K562 (cell line): Measurements from ENCODE around the gene ST6GALNAC3. TPM values are rescaled to one million over a fixed set of nuclear protein-coding genes. Genes with fewer than 3 reads are reported as not detected.

ENCODE experiments used
- ATAC-seq: fragments of 200-7000 bp; cut with Tn5 transposase; 3 replicates; pipeline ENCODE4 v1.9.1; 2020; ENCODE audit warnings: moderate library complexity
- BruUV-seq: library from RNA; stranded (reverse); fragments of 400-500 nt; replicated peaks from 2 replicates; lab custom pipeline; 2021; lab: Mats Ljungman, UMichigan
- CTCF ChIA-PET: fragments of 300-600 bp; formaldehyde crosslinking; extraction: SDS; loops from one replicate; lab custom pipeline; 2021; ENCODE audit warnings: low intra/inter-chr PET ratio; lab: Yijun Ruan, JAX
- POLR2A ChIA-PET: fragments of 300-600, 350-650 bp; sonication (Branson Sonifier 250); formaldehyde crosslinking; extraction: SDS; loops from one replicate; lab custom pipeline; 2021; ENCODE audit warnings: antibody characterized with exemption, inconsistent platforms; lab: Yijun Ruan, JAX
- DNase-seq, 4 experiments: peaks; one replicate each; pipeline versions ENCODE4 v3.0.0 to v3.0.0-alpha.2; 2011 to 2018; ENCODE audit warnings: low spot score in 3 of 4, mixed read lengths in 3 of 4; ENCODE audit errors: extremely low read depth in 1 of 4
- FAIRE-seq: peaks from 2 replicates; lab custom pipeline; 2011; peaks lifted over from hg19 to GRCh38; lab: Jason Lieb, UNC
- H2AFZ ChIP-seq: 2 replicates; pipeline ENCODE4 v1.6.0; 2011; ENCODE audit warnings: low read depth, low read length, control low read depth, inconsistent platforms
- H3K27ac ChIP-seq: fragments of 200-600 bp; 3 replicates; pipeline ENCODE4 v1.8.0; 2011; ENCODE audit warnings: low read depth, mild to moderate bottlenecking, control low read depth, inconsistent platforms, low read length, moderate library complexity, mixed read lengths; ENCODE audit errors: extremely low read depth
- H3K27me3 ChIP-seq, 2 experiments: fragments of 300-600 bp in 1 of 2; 2 replicates in 1 of 2; 3 replicates in 1 of 2; pipeline versions ENCODE4 v1.6.0 to v1.8.0; 2011; ENCODE audit warnings: inconsistent platforms in 2 of 2, low read length in 2 of 2, mild to moderate bottlenecking in 1 of 2, mixed read lengths in 1 of 2, moderate library complexity in 1 of 2; ENCODE audit not compliant: control insufficient read depth in 2 of 2, insufficient read depth in 2 of 2
- H3K36me3 ChIP-seq: fragments of 300-600 bp; 3 replicates; pipeline ENCODE4 v1.8.0; 2011; ENCODE audit warnings: mild to moderate bottlenecking, low read length, inconsistent platforms; ENCODE audit not compliant: control insufficient read depth, insufficient read depth
- H3K4me1 ChIP-seq, 2 experiments: fragments of 200-600 bp in 1 of 2; replicated peaks in 1 of 2; 2 replicates in 1 of 2; 3 replicates in 1 of 2; pipeline versions ENCODE4 v1.5.1 to v1.8.0; 2011; ENCODE audit warnings: inconsistent platforms in 2 of 2, low read length in 2 of 2, mild to moderate bottlenecking in 1 of 2, mixed read lengths in 1 of 2, moderate library complexity in 1 of 2; ENCODE audit not compliant: control insufficient read depth in 2 of 2, insufficient read depth in 2 of 2
- H3K4me2 ChIP-seq: 2 replicates; pipeline ENCODE4 v1.6.1; 2011; ENCODE audit warnings: low read length, control low read depth, inconsistent platforms, mixed read lengths; ENCODE audit not compliant: insufficient read depth
- H3K4me3 ChIP-seq: fragments of 200-600 bp; sonication (generic), shearing (Covaris generic); 2 replicates; pipeline ENCODE4 v1.5.1; 2016; ENCODE audit warnings: control low read depth, inconsistent platforms
- H3K79me2 ChIP-seq: fragments of 200-600 bp; 3 replicates; pipeline ENCODE4 v1.8.0; 2011; ENCODE audit warnings: low read length, inconsistent platforms; ENCODE audit not compliant: control insufficient read depth, insufficient read depth
- H3K9ac ChIP-seq, 2 experiments: 2 replicates each; pipeline versions ENCODE4 v1.6.0 to v1.6.1; 2011; ENCODE audit warnings: low read depth in 2 of 2, low read length in 2 of 2, control low read depth in 1 of 2, inconsistent platforms in 1 of 2, mild to moderate bottlenecking in 1 of 2, mixed read lengths in 1 of 2; ENCODE audit not compliant: insufficient read depth in 1 of 2
- H3K9me1 ChIP-seq: one replicate; pipeline ENCODE4 v1.6.0; 2011; ENCODE audit warnings: inconsistent platforms, mild to moderate bottlenecking, low read length, moderate library complexity; ENCODE audit not compliant: control insufficient read depth, insufficient read depth
- H3K9me3 ChIP-seq: replicated peaks from 2 replicates; pipeline ENCODE4 v1.5.1; 2011; ENCODE audit warnings: low read depth, low read length, inconsistent platforms; ENCODE audit not compliant: control insufficient read depth, insufficient read depth
- H4K20me1 ChIP-seq: replicated peaks from 2 replicates; pipeline ENCODE4 v1.6.1; 2011; ENCODE audit warnings: low read length, inconsistent platforms, mixed read lengths; ENCODE audit not compliant: control insufficient read depth, insufficient read depth
- BRD9 ChIP-seq: fragments of 450-650 bp; IDR thresholded peaks from 2 replicates; pipeline ENCODE4 v1.6.1; 2018; ENCODE audit warnings: low read depth; ENCODE audit not compliant: partially characterized antibody
- BRF1 ChIP-seq: IDR thresholded peaks from 3 replicates; pipeline ENCODE4 v1.6.1; 2011; ENCODE audit warnings: borderline replicate concordance, mild to moderate bottlenecking; ENCODE audit not compliant: insufficient read length; ENCODE audit errors: extremely low read depth
- HNRNPLL ChIP-seq: fragments of 200-400 bp; formaldehyde crosslinking; IDR thresholded peaks from 2 replicates; pipeline ENCODE4 v1.6.1; 2017; ENCODE audit warnings: low read length, low read depth, mild to moderate bottlenecking; ENCODE audit not compliant: poor library complexity, severe bottlenecking
- ILK ChIP-seq: fragments of 450-650 bp; IDR thresholded peaks from 2 replicates; pipeline ENCODE4 v1.6.1; 2016; ENCODE audit warnings: missing genetic modification characterization, low read depth, mild to moderate bottlenecking, missing compliant biosample characterization, moderate library complexity, borderline replicate concordance
- SMAD3 ChIP-seq: fragments of 450-650 bp; formaldehyde crosslinking; conservative IDR thresholded peaks from 2 replicates; pipeline ENCODE4 v1.4.0; 2020; ENCODE audit warnings: mild to moderate bottlenecking
- STAT5B ChIP-seq: fragments of 250-450 bp; sonication (Bioruptor Pico); IDR thresholded peaks from 2 replicates; pipeline ENCODE4 v1.8.0; 2021; ENCODE audit warnings: mild to moderate bottlenecking, inconsistent platforms
- ZNF232 ChIP-seq: sonication (generic); formaldehyde crosslinking; IDR thresholded peaks from 2 replicates; pipeline ENCODE4 v1.8.0; 2022; ENCODE audit warnings: mild to moderate bottlenecking, missing genetic modification reagents
- ZNF644 ChIP-seq: fragments of 200-800 bp; sonication (Bioruptor generic); IDR thresholded peaks from 2 replicates; pipeline ENCODE4 v1.6.1; 2016; ENCODE audit warnings: low read depth, missing genetic modification characterization, missing compliant biosample characterization
- ZNF764 ChIP-seq: fragments of 250-450 bp; sonication (Bioruptor Pico); IDR thresholded peaks from 2 replicates; pipeline ENCODE4 v1.4.0; 2020; ENCODE audit warnings: low read depth, mild to moderate bottlenecking, moderate library complexity
- WGBS: fragments of 100-300 bp; shearing (Covaris generic); methylation state at CpG from one replicate; pipeline ENCODE4 v1.1.6; 2016; ENCODE audit warnings: low coverage, mixed read lengths; ENCODE audit not compliant: insufficient coverage; ENCODE audit errors: missing lambda C conversion rate; 5-methylcytosine and 5-hydroxymethylcytosine counted together
- in situ Hi-C: fragments of 300-500 bp; cut with MboI; formaldehyde crosslinking; loops from 4 replicates; pipeline ENCODE4 v1.15.0; 2018; ENCODE audit warnings: inconsistent platforms, mixed read lengths
- intact Hi-C: fragments of 100-400 bp; cut with micrococcal nuclease; formaldehyde crosslinking; loops from 2 replicates; pipeline ENCODE4 v1.14.2; 2022
- polyA plus RNA-seq, 8 experiments: library from polyadenylated mRNA; depleted of rRNA in 4 of 8; stranded (reverse) in 5 of 8; unstranded in 3 of 8; fragments of >200 nt; fragmentation: Nextera tagmentation in 2 of 8; fragmentation: Illumina TruSeq in 1 of 8; extraction: Ambion mirVana in 2 of 8; extraction: Trizol in 1 of 8; gene quantifications; 2 replicates each; pipeline versions ENCODE4 v1.2.1 to v1.2.3, GENCODE V29; 2011 to 2014; ENCODE audit warnings: inconsistent platforms in 1 of 8, missing spikeins in 1 of 8
- total RNA-seq, 7 experiments: library from RNA; depleted of rRNA in 6 of 7; stranded (reverse); fragments of >200 nt in 6 of 7; fragmentation: Illumina TruSeq in 2 of 7; extraction: Trizol in 2 of 7; gene quantifications; 2 replicates each; pipeline versions ENCODE4 v1.2.1 to v1.2.3, GENCODE V29; 2011 to 2021; ENCODE audit warnings: low replicate concordance in 1 of 7

Gene ST6GALNAC3
- total and polyA plus RNA-seq, 9 of the 15 experiments (the other 6 are each of a cell fraction or from before 2014, with no cell fraction given): 0.04 to 0.29 (median 0.18) TPM; not detected in 6

DNA sequence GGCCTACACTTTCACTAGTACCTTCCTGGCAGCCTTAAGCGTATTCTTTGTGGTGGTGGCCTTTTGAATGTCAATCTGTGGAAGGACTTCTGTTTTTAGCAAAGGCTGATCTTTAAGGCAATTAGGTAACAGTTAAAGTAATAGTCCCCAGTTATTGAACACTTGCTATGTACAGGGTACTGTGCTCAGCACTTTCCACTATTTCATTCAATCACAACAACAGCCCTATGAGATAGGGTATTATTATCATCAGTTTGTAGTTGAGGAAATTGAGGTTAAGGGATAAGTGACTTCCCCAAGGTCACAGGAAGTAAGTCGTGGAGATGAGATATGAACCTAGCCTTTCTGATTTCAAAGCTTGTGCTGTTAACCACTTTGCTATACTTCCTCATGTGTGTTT lies 185.7 kb downstream of the ST6GALNAC3 start:
- intact Hi-C loops: no loop called here

DNA sequence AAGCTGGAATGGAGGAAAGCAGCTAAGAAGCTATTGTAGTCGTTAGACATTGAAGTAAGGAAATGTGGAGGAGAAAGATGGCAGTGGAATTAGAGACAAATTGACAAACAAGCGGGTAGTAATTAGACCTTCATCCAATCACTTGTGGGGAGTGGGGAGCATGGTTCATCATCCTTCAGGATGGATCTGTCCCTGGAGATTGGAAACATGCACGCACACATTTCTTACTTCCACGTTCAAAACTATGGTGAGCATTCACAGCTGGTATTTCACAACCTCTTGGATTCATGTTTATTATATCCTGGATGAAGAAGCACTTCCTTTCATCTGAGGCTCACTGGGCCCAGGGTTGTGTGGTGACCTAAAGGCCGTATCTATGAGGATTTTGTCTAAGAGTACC lies 188.1 kb downstream of the ST6GALNAC3 start:
- Histone ChIP-seq H2AFZ (no peak overlapping the region), H3K27ac (no peak overlapping the region), H3K27me3 (no peaks in the 10 kb centered on the region), H3K9me1 (no peaks in the 10 kb centered on the region), H3K4me2 (no peak overlapping the region), H3K79me2 (no peaks in the 10 kb centered on the region), H3K36me3 (no peaks in the 10 kb centered on the region), H4K20me1 (no peaks in the 10 kb centered on the region), H3K4me1 (no peaks in the 10 kb centered on the region), H3K4me3 (no peak overlapping the region), H3K9ac (no peak overlapping the region), H3K9me3 (no peaks in the 10 kb centered on the region; the same call in 1 of the 2 replicates)
- WGBS: 0% methylated on average over 5 of the region's 5 CpGs
- in situ Hi-C loops: no loop called here
- ChIA-PET POLR2A (interaction anchor here (0.7 kb wide), 1 partner anchor 33 kb away, joined by 3 read pairs; no protein-coding TSS in a partner anchor), CTCF (no interaction called here)
- BruUV-seq: no TSS peak
- intact Hi-C loops: no loop called here
- FAIRE-seq (no peak), ATAC-seq (no peak), DNase-seq (no peak)
- TF ChIP-seq SMAD3: no peak
- TF ChIP-seq HNRNPLL: no peak
- TF ChIP-seq ZNF764 (CRISPR knock-in tag): no peak
- no peak for TF ChIP-seq ILK
- TF ChIP-seq ZNF644: no peak

More for the DNA sequence above, 185.7 kb downstream of the ST6GALNAC3 start:
- H3K4me2 ChIP-seq: no peak overlapping the region
- in situ Hi-C loops: no loop called here
- DNase-seq: no peak
- no peak overlapping the region for H3K4me3 ChIP-seq
- FAIRE-seq: no peak
- WGBS: 0% methylated on average over 2 of the region's 2 CpGs
- H3K9me1 ChIP-seq: no peaks in the 10 kb centered on the region
- no peak overlapping the region for H3K9ac ChIP-seq
- no peaks in the 10 kb centered on the region for H3K4me1 ChIP-seq
- no peaks in the 10 kb centered on the region for H3K36me3 ChIP-seq
- no peaks in the 10 kb centered on the region for H3K79me2 ChIP-seq
- no peak overlapping the region for H2AFZ ChIP-seq
- no peak overlapping the region for H3K27ac ChIP-seq
- POLR2A ChIA-PET: no interaction called here
- H3K27me3 ChIP-seq: no peaks in the 10 kb centered on the region
- ATAC-seq: no peak
- no peak for TF ChIP-seq BRF1
- no peak for TF ChIP-seq BRD9
- TF ChIP-seq ZNF232 (CRISPR knock-in tag): no peak
- TF ChIP-seq STAT5B (CRISPR knock-in tag): no peak
- H3K9me3 ChIP-seq: no peaks in the 10 kb centered on the region; the same call in 1 of the 2 replicates
- H4K20me1 ChIP-seq: no peaks in the 10 kb centered on the region
- no TSS peak for BruUV-seq
- CTCF ChIA-PET: no interaction called here
